Measurements from ENCODE around the gene ATAD3B.
"Not testable (repeated sequence)": the region's sequence is repeated elsewhere in the genome, so short reads cannot be mapped to it uniquely, and the experiment has no call there.

ATAD3B gene

GRCh38 chr1:1513675-1514074 lies 42.1 kb downstream of the ATAD3B start:
- DNase-seq (ENCODE audit: low read depth), result not testable (repeated sequence)

GRCh38 chr1:1514376-1514775 lies 42.8 kb downstream of the ATAD3B start:
- DNase-seq (ENCODE audit: low read depth), result not testable (repeated sequence)

GRCh38 chr1:1516923-1517322 lies 45.4 kb downstream of the ATAD3B start:
- DNase-seq (ENCODE audit: low read depth), result not testable (repeated sequence)

GRCh38 chr1:1517973-1518620 lies 46.5 kb downstream of the ATAD3B start:
- no peak for DNase-seq (ENCODE audit: low read depth)

- not testable (repeated sequence) for DNase-seq (ENCODE audit: low read depth)
These were observed 47.0 kb downstream of the ATAD3B start for GRCh38 chr1:1518621-1519007.

GRCh38 chr1:1519805-1520505 lies 48.4 kb downstream of the ATAD3B start:
- DNase-seq (ENCODE audit: low read depth), result not testable (repeated sequence)

GRCh38 chr1:1521331-1521730 lies 49.8 kb downstream of the ATAD3B start:
- no peak for DNase-seq (ENCODE audit: low read depth)

- not testable (repeated sequence) for DNase-seq (ENCODE audit: low read depth)
These were observed 51.0 kb downstream of the ATAD3B start for GRCh38 chr1:1522536-1522935.

- not testable (repeated sequence) for DNase-seq (ENCODE audit: low read depth)
These were observed 51.7 kb downstream of the ATAD3B start for GRCh38 chr1:1523226-1523625.

GRCh38 chr1:1523651-1524050 lies 52.1 kb downstream of the ATAD3B start:
- DNase-seq (ENCODE audit: low read depth), result not testable (repeated sequence)

GRCh38 chr1:1524750-1525383 lies 53.3 kb downstream of the ATAD3B start:
- DNase-seq (ENCODE audit: low read depth), result not testable (repeated sequence)

- DNase-seq (ENCODE audit: low read depth), result not testable (repeated sequence)
These were observed 54.9 kb downstream of the ATAD3B start for GRCh38 chr1:1526476-1526875.

- DNase-seq (ENCODE audit: low read depth), result no peak
These were observed 55.7 kb downstream of the ATAD3B start for GRCh38 chr1:1527092-1527816.

- no peak for DNase-seq (ENCODE audit: low read depth)
These were observed 57.0 kb downstream of the ATAD3B start for GRCh38 chr1:1528301-1529267.

- no peak for DNase-seq (ENCODE audit: low read depth)
These were observed 57.8 kb downstream of the ATAD3B start for GRCh38 chr1:1529321-1529720.

- DNase-seq (ENCODE audit: low read depth), result no peak
These were observed 58.4 kb downstream of the ATAD3B start for GRCh38 chr1:1529936-1530335.

- DNase-seq (ENCODE audit: low read depth), result no peak
These were observed 60.4 kb downstream of the ATAD3B start for GRCh38 chr1:1531947-1532346.

- not testable (repeated sequence) for DNase-seq (ENCODE audit: low read depth)
These were observed 61.8 kb downstream of the ATAD3B start for GRCh38 chr1:1533176-1533893.

- not testable (repeated sequence) for DNase-seq (ENCODE audit: low read depth)
These were observed 62.3 kb downstream of the ATAD3B start for GRCh38 chr1:1533894-1534291.

- no peak for DNase-seq (ENCODE audit: low read depth)
These were observed 63.0 kb downstream of the ATAD3B start for GRCh38 chr1:1534401-1535154.

Data from HS-27A (cell line).